Skin of body (tissue), 2 donors: ENCODE data around the gene ECHS1. TPM values are rescaled to one million over a fixed set of nuclear protein-coding genes. Genes with fewer than 3 reads are reported as not detected.
"Not testable (repeated sequence)": the region's sequence is repeated elsewhere in the genome, so short reads cannot be mapped to it uniquely, and the experiment has no call there.

Source experiments
- DNase-seq: peaks from one replicate; lab custom pipeline; 2025; lab: John Stamatoyannopoulos, UW
- total RNA-seq: library from RNA; depleted of rRNA; stranded (reverse); fragments of >200 nt; gene quantifications from one replicate; pipeline ENCODE4 v1.2.3, GENCODE V29; 2014

The ECHS1 gene
- total RNA-seq, 1 donor from 2014 or later: 41.2 TPM

DNA sequence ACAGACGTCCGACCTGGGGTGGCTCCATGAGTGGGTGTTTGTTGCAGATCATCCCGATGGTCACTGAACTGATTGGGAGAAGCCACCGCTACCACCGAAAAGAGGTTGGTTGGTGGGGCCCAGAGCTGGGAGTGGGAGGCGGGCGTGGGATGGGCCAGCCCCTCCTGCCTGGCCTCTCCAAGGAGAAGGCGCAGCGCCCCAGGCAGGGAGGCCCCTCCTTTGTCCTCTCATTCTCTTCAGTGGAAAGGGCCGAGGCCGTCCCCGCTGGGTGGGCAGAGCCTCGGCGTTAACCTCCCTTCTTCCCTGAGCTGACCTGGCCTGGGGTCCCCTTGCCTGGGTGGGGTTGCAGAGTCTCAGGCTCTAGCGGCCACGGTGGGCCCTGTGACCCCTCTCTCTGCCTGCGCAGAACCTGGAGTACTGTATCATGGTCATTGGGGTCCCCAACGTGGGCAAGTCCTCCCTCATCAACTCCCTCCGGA is 26.0 kb upstream of the ECHS1 start:
- no peak for DNase-seq

DNA sequence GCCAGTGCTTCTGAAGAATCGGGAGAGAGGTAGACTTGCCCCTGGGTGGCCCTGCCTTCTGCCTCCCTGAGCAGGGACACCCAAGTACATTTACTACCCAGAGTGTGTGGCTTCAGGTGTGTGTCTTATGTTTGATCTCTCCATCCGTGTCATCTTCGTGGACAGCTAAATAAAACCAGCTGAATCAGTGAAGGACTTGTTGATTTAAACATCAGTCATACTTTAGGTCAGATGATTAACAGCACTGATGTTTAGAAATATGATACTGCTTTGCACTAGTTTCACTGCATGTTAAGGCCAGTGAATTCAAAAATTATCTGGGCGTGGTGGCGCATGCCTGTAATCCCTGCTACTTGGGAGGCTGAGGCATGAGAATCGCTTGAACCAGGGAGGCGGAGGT is 24.8 kb upstream of the ECHS1 start:
- no peak for DNase-seq

DNA sequence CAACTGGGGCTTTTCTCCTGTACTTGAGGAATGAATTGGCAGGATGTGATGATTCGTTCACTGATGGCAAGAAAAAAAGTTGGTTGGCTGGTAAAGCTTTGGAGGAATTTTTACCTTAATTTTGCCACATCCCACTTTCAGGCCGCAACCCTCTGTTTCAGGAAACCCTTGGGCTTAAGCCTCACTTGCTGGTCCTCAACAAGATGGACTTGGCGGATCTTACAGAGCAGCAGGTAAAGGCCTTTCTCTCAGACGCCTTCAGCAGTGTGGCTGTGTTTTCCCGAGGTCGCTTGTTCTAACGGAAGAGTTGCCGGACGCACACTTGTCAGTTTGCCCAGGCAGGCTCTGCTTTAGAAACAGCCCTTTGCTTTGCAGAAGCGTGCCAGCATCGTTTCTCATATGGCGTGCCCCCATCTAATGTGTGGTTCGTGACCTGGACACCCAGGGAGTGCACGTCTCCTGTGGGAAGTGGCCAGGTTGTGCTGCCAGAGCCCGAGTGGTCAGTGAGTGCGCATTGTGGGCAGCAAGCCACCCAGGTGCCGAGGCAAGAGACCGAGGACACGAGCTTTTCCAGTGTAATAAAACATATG is 23.0 kb upstream of the ECHS1 start:
- no peak for DNase-seq

DNA sequence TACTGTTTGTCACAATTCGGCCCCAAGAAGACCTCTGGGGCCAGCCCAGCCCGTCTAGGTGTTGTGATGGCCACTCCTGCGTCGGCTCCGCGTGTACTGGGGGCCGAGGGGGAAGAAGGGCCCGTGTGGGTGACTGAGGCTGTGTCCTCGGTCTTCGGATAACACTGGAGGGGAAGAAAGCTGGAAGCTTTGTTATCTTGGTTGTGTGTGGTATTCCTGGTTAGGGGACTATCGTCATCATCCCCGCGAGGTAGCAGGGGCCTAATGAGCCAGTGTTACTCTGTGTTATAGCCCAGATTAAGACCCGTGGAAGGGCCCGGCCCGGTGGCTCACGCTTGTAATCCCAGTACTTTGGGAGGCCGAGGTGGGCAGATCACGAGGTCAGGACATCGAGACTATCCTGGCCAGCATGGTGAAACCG is 21.7 kb upstream of the ECHS1 start:
- no peak for DNase-seq

DNA sequence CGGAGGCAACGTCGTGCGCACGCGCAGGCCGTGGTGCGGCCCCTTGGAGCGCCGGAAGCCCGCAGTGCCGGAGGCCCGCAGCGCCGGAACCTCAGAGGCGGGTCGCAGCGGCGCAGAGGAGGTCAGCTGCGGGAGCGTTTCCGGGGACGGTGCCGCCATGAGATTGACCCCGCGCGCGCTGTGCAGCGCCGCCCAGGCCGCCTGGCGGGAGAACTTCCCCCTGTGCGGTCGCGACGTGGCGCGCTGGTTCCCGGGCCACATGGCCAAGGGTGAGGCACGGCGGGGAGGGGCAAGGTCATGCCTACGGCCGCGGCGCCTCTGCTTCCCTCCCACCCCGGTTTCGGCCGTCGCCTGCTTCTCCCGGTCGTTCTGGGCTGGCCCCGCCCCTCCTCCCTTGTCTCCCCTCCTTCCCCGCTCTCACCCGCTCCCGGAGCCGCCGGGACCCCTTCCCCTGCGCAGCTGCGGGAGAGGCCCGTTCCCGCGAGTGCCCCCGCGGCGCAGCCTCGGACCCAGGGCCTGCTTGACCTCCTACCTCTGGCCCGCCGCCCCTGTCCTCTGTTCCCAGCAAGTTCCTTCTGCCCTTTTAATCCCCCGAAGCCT is 21.0 kb upstream of the ECHS1 start, which contains the start of gene MTG1:
Gene MTG1 (plus strand): TSS at position 94 of the 600 bp plus-strand sequence. CDS start 64 bp downstream, at position 158.
- DNase-seq: peak; percentile 86

DNA sequence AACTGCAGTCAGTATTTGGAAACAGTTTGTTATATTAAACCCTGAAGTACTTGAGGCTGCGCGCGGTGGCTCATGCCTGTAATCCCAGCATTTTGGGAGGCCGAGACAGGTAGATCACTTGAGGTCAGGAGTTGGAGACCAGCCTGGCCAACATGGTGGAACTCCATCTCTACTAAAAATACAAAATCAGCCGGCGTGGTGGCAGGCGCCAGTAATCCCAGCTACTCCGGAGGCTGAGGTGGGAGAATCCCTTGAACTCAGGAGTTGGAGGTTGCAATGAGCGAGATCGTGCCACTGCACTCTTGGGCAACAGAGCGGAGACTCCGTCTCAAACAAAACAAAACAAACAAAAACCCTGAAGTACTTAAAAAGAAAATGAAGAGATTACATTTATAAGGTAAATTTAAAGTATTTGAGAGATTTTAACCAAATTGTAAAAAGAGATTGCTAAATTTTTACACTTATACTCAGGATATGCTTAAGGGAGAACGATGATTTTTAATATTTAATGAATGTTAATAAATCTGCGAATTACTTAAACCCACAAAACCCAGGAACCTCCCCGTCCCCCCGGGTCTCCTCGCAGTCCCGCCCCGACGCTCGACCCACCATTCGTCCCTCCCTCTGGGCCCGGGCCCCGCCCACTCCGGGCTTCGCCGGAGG is 20.4 kb upstream of the ECHS1 start:
- no peak for DNase-seq

DNA sequence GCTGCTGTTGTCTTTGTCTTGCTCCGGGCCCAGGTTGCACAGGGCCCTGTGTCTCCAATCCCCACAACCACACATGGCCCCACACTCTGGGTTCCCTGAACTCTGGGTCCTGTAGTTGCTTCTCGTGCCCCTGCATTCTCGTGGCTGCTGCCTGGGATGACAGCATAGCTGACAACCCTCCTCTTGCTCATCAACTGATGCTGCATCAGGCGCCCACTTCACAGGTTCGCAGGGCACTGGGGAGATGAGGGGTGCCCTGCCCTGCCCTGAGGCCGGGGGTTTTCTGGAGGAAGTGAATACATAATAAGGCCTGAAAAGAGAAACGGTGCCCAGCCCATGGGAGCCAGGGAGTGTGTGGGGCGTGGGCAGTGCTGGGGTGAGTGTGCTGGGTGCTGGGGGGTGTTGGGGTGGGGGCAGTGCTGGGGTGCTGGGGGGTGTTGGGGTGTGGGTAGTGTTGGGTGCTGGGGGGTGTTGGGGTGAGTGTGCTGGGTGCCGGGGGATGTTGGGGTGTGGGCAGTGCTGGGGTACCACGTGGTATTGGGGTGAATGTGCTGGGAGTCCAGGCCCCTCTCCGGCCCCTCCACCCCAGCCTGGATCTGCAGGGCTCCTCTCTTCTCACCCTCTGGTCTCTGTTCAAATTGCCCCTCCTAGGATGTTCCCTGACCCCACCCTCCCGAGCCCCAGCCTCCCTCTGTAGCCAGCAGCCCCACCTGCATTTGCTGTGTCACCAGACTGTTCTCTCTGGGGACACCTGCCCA is 18.8 kb upstream of the ECHS1 start:
- no peak for DNase-seq

DNA sequence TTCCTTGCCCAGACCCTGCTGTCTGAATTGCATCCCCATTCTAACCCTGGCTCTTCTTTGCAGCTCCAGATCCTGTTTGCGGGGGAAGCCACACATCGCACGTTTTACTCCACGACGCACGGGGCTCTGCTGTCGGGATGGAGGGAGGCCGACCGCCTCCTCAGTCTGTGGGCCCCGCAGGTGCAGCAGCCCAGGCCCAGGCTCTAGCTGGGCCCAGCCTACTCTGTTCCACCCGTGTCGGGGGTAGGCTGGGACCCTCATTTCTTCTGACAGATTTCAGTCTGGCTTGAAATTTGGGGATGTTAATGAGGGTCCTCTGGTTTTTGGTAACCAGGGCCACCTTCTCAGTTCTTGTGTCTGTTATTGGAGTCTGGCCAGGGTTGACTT is 18.1 kb upstream of the ECHS1 start:
- no peak for DNase-seq

DNA sequence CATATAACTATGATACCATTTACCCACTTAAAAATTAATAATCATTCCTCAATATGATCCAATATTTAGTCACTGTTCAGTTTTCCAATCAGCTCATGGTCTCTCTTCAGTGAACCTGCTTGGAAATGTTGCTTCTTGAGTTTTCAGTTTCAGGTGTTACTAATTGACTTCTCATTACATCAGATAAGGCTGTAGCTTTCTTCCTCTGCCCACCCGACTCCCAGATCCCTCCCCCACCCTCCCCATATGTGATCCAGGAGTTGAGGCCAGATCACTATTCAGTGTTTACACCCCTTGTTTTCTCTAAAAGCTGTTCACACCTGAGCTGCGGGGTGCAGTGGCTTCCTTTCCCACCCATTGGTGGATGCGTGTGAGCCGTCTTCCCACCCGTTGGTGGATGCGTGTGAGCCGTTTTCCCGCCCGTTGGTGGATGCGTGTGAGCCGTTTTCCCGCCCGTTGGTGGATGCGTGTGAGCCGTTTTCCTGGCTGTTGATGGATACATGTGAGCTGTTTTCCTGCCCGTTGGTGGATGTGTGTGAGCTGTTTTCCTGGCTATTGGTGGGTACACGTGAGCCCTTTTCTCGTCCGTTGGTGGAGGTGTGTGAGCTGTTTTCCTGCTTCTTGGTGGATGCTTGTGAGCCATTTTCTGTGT is 17.6 kb upstream of the ECHS1 start:
- no peak for DNase-seq

DNA sequence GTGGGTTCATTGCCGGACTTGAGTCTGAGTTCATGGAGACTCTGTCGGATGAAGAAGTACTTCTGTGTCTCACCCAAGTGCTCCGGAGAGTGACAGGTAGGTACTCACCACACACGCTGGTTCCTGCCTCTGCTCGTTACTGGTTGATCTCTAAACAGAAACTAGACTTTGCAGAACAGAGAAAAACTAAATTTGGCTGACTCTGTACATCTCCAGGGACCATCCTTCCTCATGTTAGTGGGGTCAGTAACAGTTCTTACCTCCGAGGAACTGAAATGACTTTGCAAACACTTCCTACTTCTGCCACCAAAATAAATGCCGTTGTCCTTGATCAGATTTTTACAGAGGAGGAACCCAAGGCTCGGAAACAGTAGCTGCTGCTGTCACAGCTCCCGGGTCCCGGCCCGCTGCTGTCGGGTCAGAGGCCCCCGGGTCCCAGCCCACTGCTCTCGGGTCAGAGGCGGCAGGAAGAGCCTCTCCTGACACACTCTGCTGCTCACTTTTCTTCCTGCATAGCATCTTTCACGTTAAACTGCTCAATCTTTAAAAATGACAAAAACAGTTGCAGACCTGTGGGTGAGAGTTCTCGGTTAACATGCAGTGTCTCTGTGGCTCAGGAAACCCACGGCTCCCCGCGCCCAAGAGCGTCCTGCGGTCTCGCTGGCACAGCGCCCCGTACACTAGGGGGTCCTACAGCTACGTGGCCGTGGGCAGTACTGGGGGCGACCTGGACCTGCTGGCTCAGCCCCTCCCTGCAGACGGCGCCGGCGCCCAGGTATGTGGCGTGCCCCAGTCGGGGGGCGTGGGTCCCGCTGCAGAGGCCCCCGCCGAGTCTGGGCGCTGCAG is 16.0 kb upstream of the ECHS1 start:
- no peak for DNase-seq

DNA sequence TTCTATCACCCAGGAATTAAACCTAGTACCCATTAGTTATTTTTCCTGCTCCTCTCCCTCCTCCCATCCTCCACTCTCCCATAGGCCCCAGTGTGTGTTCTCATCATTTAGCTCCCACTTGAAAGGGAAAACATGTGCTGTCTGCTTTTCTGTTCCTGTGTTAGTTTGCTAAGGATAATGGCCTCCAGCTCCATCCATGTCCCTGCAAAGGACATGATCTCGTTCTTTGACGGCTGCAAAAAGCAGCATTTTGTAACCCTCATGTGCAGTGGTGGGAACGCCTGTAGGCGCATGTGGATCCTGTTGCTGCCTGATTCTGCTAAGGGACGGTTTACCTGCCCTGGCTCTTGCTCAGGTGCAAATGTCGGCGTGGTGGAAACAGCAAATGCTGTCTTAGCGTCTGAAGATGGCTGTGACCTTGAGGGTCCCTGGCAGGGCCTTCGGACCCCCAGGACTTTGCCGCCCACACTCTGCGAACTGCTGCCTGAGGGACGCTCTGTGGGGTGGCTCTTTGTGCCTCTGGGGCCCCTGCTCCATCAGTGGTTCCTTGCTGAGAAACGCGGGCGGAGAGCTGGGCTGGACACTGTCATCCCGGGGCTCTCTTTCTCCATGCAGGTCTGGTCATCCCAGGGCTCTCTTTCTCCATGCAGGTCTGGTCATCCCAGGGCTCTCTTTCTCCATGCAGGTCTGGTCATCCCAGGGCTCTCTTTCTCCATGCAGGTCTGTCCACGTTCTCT is 15.2 kb upstream of the ECHS1 start:
- DNase-seq: no peak

DNA sequence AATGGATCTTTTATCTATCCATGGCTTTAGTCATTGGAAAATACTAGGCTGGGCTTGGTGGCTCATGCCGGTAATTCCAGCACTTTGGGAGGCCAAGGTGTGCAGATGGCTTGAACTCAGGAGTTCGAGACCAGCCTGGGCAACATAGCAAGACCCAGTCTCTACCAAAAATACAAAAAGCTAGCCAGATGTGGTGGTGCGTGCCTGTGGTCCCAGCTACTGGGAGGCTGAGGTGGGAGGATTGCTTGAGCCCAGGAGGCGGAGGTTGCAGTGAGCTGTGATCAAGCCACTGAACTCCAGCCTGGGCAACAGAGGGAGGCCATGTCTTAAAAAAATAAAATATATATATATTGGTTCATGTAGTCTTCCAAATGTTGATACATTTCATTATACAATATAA is 13.8 kb upstream of the ECHS1 start:
- DNase-seq: not testable (repeated sequence)

DNA sequence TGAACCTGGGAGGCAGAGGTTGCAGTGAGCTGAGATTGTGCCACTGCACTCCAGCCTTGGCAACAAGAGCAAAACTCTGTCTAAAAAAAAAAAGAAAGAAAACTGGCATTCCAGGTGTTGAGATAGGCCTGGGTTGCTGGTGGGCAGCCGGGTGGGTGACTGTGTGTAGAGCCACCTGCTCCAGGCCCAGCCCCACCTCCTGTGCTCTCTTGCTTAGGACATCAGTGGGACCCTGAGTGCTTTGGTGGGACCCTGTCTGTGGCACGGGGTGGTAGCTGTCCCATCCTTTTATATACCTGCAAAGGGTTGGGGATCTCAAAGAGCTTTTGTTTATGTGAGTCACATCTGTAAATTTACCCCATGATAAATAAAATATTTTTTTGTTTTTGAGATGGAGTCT is 12.1 kb upstream of the ECHS1 start:
- no peak for DNase-seq

DNA sequence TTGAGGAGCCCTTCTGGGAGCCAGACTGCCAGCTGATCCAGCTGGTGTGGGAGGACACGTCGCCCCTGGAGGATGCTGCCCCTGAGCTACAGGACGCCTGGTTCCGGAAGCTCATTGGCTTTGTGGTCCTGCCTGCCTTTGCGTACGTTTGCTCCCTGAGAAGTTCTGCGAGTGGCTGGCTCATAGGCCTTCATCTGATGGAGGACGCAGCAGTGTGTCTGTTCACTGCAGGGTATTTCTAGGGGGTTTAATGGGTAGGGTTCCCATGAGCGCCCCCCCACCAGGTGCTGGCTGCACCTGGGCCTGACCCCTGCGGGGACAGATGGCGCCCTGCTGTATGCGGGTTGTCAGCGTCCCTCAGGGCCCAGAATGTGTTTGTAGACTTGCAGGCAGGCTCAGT is 10.9 kb upstream of the ECHS1 start:
- no peak for DNase-seq

DNA sequence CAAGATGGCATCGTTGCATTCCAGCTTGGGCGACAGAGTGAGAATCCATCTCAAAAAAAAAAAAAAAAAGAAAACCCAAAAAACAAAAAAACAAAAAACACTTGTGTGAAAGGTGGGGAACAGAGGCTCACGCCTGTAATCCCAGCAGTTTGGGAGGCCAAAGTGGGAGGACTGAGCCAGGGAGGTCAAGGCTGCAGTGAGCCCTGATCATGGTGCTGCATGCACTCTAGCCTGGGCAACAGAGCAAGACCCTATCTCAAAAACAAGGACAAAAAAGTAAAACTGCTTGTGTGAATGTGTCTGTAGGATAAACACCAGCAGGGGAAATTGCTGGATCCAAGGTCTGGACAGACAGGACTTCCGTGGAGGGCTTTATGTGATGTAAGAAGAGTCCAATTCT is 10.4 kb upstream of the ECHS1 start:
- no peak for DNase-seq

DNA sequence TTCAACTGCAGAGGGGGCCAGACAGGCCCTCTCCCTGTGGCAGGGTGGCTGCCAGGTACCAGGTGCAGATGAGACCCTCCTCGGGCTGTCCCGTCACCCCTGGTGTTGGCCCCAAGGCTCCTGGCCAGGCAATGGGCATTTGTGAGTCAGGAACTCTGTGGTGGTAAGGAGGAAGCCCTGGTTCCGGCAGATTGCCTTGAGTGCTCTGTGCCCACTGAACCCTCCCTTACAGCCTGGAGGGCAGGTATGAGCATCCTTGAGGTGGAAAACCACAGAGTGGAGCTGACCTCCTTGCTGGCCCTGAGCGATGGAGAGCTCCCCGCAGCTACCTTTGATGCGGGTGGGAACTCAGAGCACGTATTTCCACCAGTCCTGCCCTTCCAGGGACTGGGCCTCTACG is 7.9 kb upstream of the ECHS1 start:
- no peak for DNase-seq

DNA sequence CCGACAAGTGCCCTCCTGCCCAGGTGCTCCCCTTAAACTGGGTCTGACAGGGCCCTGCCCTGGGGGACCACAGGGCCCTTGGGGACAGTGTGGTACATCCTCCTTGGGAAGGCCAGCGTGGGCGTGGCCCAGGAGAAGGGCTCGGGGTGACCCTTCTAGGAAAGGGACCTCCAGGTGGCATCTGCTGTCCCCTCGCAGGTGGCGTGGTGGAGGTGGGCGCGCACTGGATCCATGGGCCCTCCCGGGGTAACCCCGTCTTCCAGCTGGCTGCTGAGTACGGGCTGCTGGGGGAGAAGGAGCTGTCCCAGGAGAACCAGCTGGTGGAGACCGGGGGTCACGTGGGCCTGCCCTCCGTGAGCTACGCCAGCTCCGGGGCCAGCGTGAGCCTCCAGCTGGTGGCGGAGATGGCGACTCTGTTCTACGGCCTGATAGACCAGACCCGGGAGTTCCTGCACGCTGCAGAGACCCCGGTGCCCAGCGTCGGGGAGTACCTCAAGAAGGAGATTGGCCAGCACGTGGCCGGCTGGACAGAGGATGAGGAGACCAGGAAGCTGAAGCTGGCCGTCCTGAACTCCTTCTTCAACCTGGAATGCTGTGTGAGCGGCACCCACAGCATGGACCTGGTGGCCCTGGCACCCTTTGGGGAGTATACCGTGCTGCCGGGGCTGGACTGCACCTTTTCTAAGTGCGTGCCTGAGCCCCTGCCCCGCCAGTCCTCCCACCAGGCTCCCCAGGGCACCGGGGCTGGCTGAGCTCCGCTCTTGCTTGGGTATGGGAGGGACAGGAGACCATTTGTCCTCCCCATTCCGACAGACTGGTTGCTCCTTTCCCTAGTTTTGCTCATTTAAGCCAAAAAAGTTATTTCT is 6.9 kb upstream of the ECHS1 start:
- DNase-seq: no peak

DNA sequence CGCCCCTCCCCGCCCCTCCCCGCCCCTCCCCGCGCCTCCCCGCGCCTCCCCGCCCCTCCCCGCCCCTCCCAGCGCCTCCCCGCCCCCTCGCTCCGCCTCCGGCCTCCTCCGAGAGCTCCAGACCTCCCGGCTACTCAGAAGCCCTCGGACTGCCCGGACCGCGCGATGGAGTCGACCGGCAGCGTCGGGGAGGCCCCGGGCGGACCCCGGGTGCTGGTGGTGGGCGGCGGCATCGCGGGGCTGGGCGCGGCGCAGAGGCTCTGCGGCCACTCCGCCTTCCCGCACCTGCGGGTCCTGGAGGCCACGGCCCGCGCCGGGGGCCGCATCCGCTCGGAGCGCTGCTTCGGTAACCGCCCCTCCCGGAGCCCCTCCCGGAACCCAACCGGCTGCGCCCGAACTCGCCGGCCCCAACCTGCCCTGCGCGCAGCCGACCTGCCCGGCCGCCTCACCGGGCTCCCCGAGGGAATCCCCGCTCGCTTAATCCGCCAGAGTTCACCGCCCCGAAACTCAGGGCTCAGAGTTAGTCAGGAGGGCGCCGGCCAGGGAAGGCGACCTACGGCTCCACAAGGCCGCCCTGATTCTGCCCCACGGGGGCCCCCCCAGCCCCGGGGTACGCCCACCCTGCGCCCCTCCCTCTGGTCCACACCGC is 6.1 kb upstream of the ECHS1 start, which contains the start of gene PAOX:
Gene PAOX (plus strand): TSS at position 111 of the 649 bp plus-strand sequence. CDS start 55 bp downstream, at position 166.
- DNase-seq: no peak
